ENCODE data around the gene APBB1IP. TPM values are rescaled to one million over a fixed set of nuclear protein-coding genes. Genes with fewer than 3 reads are reported as not detected.
A peak's percentile ranks its signal among the peaks of the same experiment; 100 is the strongest.

APBB1IP gene
- total RNA-seq, 1 experiment from 2014 or later = not detected

DNA sequence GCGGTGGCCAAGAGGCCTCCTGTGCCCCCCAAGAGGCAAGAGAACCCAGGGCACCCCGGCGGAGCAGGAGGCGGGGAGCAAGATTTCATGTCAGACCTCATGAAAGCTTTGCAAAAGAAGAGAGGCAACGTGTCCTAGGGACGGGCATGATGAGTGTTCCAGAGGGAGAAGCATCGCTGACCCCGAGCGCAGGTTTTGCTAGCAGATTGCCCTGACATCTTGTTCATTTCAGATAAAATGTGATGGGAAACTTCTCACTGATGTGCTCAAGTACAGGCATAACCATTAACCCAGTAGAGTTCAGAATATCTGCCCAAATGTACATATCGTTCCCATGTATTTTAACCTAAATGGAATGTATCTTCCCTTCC lies 129.2 kb downstream of the APBB1IP start:
- H3K79me1 ChIP-seq (ENCODE audit: insufficient read depth, low read depth, low read length, poor library complexity, severe bottlenecking) = no peaks in the 10 kb centered on the region
- H2BK12ac ChIP-seq (ENCODE audit: insufficient read length, low read depth, low read length) = no peak overlapping the region
- no peak overlapping the region for H4K91ac ChIP-seq (ENCODE audit: insufficient read length, low read depth, low read length)
- no peak overlapping the region for H4K5ac ChIP-seq (ENCODE audit: insufficient read length, low read depth, low read length)
- no peaks in the 10 kb centered on the region for H4K20me1 ChIP-seq (ENCODE audit: control insufficient read depth, insufficient read depth, insufficient read length)
- H2BK15ac ChIP-seq (ENCODE audit: low read depth, low read length) = no peak overlapping the region
- no peak overlapping the region for H3K27ac ChIP-seq (ENCODE audit: insufficient read length, low read depth, low read length)
- H3K79me2 ChIP-seq (ENCODE audit: insufficient read depth, low read length) = no peaks in the 10 kb centered on the region
- H3K4me1 ChIP-seq (ENCODE audit: insufficient read depth, low read length) = no peaks in the 10 kb centered on the region
- H2AK5ac ChIP-seq (ENCODE audit: insufficient read length, low read length) = no peak overlapping the region
- no peak overlapping the region for H3K56ac ChIP-seq (ENCODE audit: insufficient read length, low read depth, low read length)
- Mint-ChIP-seq H3K27ac (no peak overlapping the region), H3K4me1 (peaks cover 0 to 3% of the 10 kb centered on the region in 2 experiments; a peak in 2 of 4 replicates), H3K36me3 (ENCODE audit: insufficient read depth in 1 of 3, low read depth in 3 of 3) (no peaks in the 10 kb centered on the region), H3K27me3 (ENCODE audit: low read depth) (peaks cover 12% of the 10 kb centered on the region), H3K4me3 (peak overlapping the region; percentile 68 to 77), H3K9me3 (peaks cover 0 to 6% of the 10 kb centered on the region in 2 experiments; a peak in 1 of 5 replicates)
- no peaks in the 10 kb centered on the region for H3K27me3 ChIP-seq (ENCODE audit: insufficient read depth, low read length)
- no peak for DNase-seq
- TF ChIP-seq, protein P1, sequence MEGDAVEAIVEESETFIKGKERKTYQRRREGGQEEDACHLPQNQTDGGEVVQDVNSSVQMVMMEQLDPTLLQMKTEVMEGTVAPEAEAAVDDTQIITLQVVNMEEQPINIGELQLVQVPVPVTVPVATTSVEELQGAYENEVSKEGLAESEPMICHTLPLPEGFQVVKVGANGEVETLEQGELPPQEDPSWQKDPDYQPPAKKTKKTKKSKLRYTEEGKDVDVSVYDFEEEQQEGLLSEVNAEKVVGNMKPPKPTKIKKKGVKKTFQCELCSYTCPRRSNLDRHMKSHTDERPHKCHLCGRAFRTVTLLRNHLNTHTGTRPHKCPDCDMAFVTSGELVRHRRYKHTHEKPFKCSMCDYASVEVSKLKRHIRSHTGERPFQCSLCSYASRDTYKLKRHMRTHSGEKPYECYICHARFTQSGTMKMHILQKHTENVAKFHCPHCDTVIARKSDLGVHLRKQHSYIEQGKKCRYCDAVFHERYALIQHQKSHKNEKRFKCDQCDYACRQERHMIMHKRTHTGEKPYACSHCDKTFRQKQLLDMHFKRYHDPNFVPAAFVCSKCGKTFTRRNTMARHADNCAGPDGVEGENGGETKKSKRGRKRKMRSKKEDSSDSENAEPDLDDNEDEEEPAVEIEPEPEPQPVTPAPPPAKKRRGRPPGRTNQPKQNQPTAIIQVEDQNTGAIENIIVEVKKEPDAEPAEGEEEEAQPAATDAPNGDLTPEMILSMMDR (conservative IDR thresholded peaks at IDR 0.05) = no peak
- no peak overlapping the region for H3T11ph ChIP-seq (ENCODE audit: low read length)
- no peak overlapping the region for H3K23ac ChIP-seq (ENCODE audit: insufficient read length, low read depth, low read length)
- no peaks in the 10 kb centered on the region for H3K9me3 ChIP-seq (ENCODE audit: control insufficient read depth, low read depth, low read length)
- H3K9ac ChIP-seq (ENCODE audit: extremely low read depth, insufficient read length, low read length) = no peak overlapping the region
- H3K4ac ChIP-seq (ENCODE audit: low read depth, low read length) = no peak overlapping the region
- H2BK5ac ChIP-seq (ENCODE audit: insufficient read length, low read length) = no peak overlapping the region
- no peak overlapping the region for H2BK20ac ChIP-seq (ENCODE audit: low read depth, low read length, poor library complexity, severe bottlenecking)
- peak overlapping the region; percentile 30 for H3K4me2 ChIP-seq (ENCODE audit: insufficient read depth, insufficient read length, low read length)
- no peaks in the 10 kb centered on the region for H3K23me2 ChIP-seq (ENCODE audit: insufficient read length, low read depth, low read length, poor library complexity, severe bottlenecking)
- H2BK120ac ChIP-seq (ENCODE audit: low read depth, low read length, poor library complexity, severe bottlenecking) = no peak overlapping the region
- no peak overlapping the region for H2AFZ ChIP-seq (ENCODE audit: low read length)
- no peak overlapping the region for H3K18ac ChIP-seq (ENCODE audit: insufficient read length, low read depth, low read length)
- H4K8ac ChIP-seq (replicated peaks; ENCODE audit: insufficient read length, low read depth, low read length) = no peak overlapping the region
- H3K14ac ChIP-seq (ENCODE audit: insufficient read depth, low read length) = no peak overlapping the region
- WGBS (ENCODE audit: extremely low coverage, insufficient read length, low lambda C conversion rate) = no CpG with 5 or more reads among the region's 10 CpGs

All from H9 (cell line).